Fibroblast of gingiva (primary cell): Measurements from ENCODE around the gene PCOLCE2.

Source experiments
- DNase-seq: peaks from one replicate; pipeline ENCODE4 v3.0.0-alpha.2; 2011; ENCODE audit warnings: low read depth

The PCOLCE2 gene

DNA sequence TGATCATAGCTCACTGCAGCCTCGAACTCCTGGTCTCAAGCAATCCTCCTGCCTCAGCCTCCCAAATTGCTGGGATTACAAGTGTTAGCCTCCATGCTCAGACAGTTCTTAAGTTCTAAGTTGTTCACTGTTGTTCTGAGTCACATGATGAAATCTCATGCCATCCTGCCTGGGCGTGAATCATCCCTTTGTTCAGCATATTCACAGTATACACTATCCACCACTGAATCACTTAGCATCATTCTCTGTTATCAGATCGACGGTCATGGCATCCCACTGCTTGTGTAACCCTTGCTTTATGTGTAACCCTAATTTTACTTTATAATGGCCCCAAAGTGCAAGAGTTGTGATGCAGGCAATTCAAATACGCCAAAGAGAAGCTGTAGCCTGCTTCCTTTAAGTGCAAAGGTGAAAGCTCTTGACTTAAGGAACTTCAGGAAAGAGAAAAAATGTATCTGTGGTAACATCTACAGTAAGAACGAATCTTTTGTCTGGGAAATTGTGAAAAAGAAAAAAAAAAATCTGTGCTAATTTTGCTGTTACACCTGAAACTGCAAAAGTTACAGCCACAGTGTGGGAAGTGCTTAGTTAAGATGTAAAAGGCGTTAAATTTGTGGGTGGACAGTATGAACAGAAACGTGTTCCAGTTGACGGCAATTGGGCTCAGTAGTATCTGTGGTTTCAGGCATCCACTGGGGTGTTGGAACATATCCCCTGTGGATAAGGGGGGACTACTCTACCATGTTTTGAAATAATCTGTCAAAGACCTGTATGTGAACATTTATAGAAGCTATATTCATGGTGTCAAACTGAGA is 80.6 kb downstream of the PCOLCE2 start:
- no peak for DNase-seq

DNA sequence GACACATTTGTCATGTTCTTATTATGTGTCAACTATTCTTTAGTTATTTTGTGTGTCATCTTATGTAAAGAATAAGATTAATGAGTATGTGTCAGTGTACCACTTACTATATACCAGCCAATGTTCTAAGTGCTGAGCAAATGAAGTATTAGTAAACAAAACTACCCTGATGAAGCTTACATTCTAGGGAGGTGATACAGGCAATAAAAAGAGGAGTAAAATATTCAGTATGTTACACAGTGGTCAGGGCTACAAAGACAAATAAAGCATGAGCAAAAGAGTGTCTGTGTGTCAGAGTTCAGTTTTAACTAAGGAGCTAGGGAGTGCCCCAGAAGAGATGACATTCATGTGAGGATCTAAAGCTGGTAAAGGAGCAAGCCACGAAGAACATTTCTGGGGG is 86.0 kb downstream of the PCOLCE2 start:
- no peak for DNase-seq

DNA sequence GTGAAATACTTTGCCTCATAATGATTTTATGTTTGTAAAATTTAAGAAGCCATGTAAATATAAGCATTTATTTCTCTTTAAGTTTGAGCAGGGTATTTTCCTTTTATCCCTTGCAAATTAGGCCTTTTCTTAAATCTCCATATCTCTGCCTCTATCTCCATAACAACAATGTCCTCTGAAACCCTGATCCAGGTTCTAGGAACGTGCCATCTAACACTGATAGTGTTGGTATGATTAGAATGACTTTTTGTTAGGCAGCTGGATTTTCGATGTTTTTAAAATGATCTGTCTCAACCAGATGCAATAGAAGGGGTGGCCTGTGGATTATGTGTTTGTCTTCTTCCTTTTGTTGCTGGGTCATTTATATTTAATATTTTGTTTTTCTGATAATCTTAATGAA is 87.1 kb downstream of the PCOLCE2 start:
- DNase-seq: no peak

DNA sequence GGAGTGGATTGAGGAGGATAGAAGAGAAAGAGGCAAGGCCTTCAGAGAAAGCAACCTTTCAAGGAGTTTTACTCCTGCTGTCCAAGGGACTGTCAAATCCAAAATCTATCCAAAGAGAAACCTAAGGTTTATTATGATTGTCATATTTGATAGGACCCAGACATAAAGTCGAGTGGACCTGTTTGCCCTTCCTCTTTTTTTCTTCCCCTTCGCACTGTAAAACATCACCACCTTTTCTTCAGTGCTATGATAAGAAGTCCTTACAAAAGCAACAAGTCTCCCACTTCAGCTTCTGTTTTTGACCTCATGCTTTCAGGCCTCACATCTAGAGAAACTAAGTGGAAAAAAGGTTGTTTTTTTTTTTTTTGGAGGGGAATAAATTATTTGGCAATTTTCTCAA is 92.1 kb downstream of the PCOLCE2 start:
- no peak for DNase-seq

DNA sequence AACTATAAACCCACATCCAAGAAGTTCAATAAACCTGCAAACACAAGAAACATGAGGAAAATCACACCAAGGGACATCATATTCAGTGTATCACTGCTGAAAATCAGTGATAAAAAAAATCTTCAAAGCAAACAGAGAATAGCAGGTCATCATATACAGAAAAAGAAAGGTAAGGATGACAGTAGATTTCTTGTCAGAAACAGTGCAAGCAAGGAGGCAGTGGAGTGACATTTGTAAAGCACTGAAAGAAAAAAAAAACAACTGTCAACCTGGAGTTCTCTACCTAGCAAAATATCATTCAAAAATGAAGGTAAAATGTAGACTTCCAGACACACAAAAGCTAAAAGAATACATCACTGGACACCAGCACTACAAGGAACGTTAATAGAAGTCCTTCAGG is 93.6 kb downstream of the PCOLCE2 start:
- no peak for DNase-seq

DNA sequence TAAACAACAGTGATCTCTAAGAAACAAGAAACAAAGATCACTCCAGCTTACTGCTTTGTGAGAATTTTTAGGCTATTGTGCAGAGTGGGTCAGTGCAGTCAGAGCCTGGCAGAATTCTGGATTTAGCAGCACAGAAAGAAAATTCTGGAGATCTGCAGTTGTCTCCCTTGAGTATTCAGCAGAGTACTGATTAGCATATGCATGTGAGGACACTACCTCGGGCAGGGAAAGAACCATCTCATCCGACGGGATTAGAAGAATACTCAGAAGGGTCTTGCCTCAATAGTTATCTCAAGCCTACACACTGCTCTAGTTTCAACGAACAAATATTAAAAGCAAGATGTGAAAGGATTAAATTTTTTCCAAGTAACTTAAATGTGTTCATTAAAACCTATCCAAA is 94.4 kb downstream of the PCOLCE2 start:
- no peak for DNase-seq

DNA sequence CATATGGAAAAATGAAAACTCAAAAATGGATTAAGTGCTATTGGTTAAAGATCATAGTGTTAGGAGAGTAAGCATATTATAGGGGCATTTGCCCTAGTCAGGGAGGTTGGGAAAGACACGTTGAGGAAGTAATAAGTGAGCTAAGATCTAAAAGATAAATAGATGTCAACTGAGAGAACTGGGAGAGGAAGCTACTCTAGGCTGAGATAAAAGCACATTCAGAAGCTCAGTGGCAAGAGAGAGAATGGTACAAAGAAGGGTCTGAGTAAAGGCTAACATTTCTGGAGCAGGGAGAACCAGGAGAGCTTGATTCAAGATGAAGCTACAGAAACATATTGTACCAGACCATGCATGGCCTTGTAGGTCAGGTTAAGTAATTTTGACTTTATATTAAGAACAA is 101.2 kb downstream of the PCOLCE2 start:
- DNase-seq: no peak

DNA sequence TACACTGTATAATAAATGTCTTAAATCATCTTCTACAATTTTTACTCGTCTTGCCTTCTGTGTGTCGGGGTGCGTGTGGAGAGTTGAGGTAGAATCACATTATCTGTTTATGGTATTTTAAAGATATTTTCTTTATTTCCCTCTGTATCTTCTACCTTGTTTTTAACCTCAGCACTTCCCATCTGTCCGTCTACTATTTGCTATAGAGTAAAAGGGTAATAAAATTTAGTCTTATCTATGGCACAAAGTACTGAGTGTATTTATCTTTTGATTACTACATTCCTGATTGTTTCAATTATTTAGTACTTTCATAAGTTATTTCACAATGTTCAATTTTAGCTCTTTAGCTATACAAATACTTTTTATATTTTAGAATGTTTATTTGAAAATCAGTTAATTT is 102.9 kb downstream of the PCOLCE2 start:
- DNase-seq: no peak

DNA sequence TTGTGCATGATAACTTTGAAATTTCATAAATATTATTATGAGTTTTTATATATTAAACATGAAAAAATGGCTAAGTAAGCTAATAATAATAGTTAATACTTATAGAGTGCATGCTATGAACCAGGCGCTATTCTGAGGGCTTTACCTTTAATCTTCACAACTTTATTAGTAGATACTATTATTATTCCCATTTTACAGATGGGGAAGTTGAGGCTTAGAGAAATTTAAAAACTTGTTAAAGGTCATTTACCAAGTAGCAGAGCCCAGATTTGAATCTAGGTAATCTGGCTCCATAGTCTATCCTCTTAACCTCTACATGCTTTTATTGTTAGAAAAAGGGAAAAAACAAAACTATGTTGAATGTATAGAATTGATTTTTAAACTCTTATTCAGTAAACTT is 104.7 kb downstream of the PCOLCE2 start:
- DNase-seq: no peak

DNA sequence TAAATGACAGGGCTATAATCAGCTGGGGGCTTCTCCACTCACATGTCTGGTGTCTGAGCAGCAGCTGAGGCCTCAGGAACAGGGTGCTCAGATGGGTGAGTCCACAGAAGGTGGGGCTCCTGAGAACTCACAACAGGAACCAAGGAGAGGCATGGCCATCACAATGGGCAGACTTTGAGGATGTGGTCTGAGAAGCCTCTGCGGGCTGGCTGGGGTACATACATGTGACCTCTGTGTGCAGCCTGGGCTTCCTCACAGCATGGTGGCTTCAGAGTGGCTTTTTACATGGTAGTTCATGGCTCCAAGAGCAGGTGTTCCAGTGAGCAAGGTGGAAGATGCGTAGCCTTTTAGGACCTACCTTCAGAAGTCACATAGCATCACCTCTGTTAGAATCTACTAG is 106.3 kb downstream of the PCOLCE2 start:
- no peak for DNase-seq

DNA sequence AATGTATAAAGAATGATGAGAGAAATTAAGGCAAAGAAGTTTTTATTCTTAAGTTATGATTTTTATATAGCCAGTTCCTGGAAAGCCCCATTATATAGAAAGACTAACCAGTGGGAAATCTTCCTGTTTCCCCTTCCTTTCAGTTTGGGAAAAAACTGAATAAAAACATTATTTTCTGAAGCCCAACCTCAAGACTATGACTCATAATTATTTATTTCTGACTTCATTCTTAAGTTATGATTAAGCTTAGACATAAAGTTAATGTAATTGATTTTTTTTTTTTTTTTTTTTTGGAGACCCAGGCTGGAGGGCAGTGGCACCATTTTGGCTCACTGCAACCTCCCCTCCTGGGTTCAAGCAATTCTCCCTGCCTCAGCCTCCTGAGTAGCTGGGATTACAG is 109.3 kb downstream of the PCOLCE2 start:
- no peak for DNase-seq

DNA sequence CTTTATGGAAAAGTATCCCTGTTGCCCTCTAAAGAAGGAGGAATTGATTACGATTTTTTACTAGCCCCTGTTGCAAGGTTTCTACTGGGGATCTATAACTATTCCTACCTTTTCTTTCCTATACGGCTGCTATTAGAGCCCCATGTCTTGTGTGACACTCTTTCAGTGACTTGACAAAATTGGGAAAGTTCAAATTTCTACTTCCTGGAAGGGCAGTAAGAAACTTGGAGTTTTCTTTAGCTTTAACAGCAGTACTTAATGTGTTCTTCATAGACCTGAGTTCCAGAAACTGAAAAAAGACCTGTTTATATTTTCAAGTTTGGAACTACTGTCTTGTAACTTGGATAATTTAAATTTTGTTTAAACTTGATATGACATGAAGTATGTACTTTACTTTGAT is 110.3 kb downstream of the PCOLCE2 start:
- DNase-seq: no peak

DNA sequence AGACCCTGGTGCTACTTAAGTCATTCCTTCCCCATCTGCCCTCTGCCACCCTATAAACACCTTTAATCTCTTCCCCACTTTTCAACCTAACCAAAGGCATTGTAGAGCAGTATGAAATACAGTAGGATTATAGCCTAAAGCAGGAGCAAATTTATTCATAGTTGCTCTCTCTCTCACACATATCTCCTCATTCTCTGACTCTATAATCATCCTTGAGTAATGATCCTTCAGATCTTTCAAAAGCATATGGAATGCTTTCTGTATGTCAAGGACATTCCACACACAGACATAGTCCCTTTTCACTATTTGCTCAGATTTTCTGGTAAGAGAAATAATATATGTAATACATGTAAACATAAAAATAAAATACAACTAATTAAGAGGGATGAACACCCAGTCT is 111.0 kb downstream of the PCOLCE2 start:
- DNase-seq: no peak

DNA sequence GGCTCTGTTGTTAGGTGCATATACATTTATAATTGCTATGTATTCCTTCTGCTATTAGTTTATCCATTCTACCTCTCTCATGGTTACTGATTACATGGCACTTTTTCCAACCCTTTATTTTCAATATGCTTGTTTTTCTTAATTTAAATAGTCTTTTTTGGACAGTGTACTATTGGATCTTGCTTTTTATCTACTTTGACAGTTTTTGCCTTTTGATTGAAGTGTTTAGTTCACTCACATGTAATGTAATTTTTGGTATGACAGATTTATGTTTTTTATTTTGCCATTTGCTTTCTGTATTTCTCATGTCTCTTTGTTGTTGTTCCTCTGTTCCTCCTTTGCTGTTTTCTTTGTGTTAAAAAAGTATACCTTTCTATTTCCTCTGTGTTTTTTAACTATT is 120.5 kb downstream of the PCOLCE2 start:
- DNase-seq: no peak
